KMS-11 (cell line): ENCODE data around the gene SRL.

Experiments used
- H2AFZ ChIP-seq: fragments of 200-600 bp; sonication (generic); 2 replicates; pipeline ENCODE4 v1.6.1; 2016; ENCODE audit warnings: antibody characterized with exemption, mixed run types, low read depth
- H3K27ac ChIP-seq: fragments of 200-600 bp; sonication (generic); 2 replicates; pipeline ENCODE4 v1.6.1; 2016; ENCODE audit warnings: mild to moderate bottlenecking, mixed run types
- H3K27me3 ChIP-seq: fragments of 200-600 bp; sonication (generic); 2 replicates; pipeline ENCODE4 v1.6.1; 2017; ENCODE audit warnings: mild to moderate bottlenecking, low read depth, mixed run types, moderate library complexity; ENCODE audit not compliant: insufficient read depth
- H3K36me3 ChIP-seq: fragments of 200-600 bp; sonication (generic); 2 replicates; pipeline ENCODE4 v1.6.1; 2017; ENCODE audit warnings: mild to moderate bottlenecking, mixed run types; ENCODE audit not compliant: insufficient read depth
- H3K4me1 ChIP-seq: fragments of 200-600 bp; sonication (generic); 2 replicates; pipeline ENCODE4 v1.6.1; 2016; ENCODE audit warnings: mild to moderate bottlenecking, low read depth, mixed run types; ENCODE audit not compliant: poor library complexity, severe bottlenecking
- H3K4me2 ChIP-seq: fragments of 200-600 bp; sonication (generic); 2 replicates; pipeline ENCODE4 v1.7.0; 2016; ENCODE audit warnings: mild to moderate bottlenecking, mixed run types
- H3K4me3 ChIP-seq: fragments of 200-600 bp; sonication (generic); IDR thresholded peaks from 2 replicates; pipeline ENCODE4 v1.6.1; 2017; ENCODE audit warnings: low read depth, low read length, mixed read lengths; ENCODE audit not compliant: insufficient read depth
- H3K79me2 ChIP-seq: fragments of 200-600 bp; sonication (generic); 2 replicates; pipeline ENCODE4 v1.6.1; 2016; ENCODE audit warnings: low read depth, mixed run types; ENCODE audit not compliant: insufficient read depth
- H3K9ac ChIP-seq: fragments of 200-600 bp; sonication (generic); 2 replicates; pipeline ENCODE4 v1.6.1; 2016; ENCODE audit warnings: mild to moderate bottlenecking, mixed run types
- H4K20me1 ChIP-seq: fragments of 200-600 bp; sonication (generic); 2 replicates; pipeline ENCODE4 v1.6.1; 2016; ENCODE audit warnings: mild to moderate bottlenecking, mixed run types; ENCODE audit not compliant: insufficient read depth
- TF ChIP-seq, protein P1 (sequence below): fragments of 200-600 bp; sonication (generic); conservative IDR thresholded peaks from 2 replicates; pipeline ENCODE4 v1.6.1; 2017; ENCODE audit warnings: low read depth, mild to moderate bottlenecking, antibody characterized with exemption, low read length, moderate library complexity, mixed read lengths

The SRL gene

GRCh38 chr16:4231367-4231766 lies 10.5 kb downstream of the SRL start:
- Histone ChIP-seq H3K4me3 (no peak overlapping the region), H3K27ac (no peak overlapping the region), H2AFZ (no peak overlapping the region), H3K9ac (no peak overlapping the region), H3K4me2 (no peak overlapping the region), H4K20me1 (no peaks in the 10 kb centered on the region), H3K79me2 (no peaks in the 10 kb centered on the region), H3K27me3 (no peaks in the 10 kb centered on the region; the same call in 1 of the 2 replicates), H3K4me1 (no peaks in the 10 kb centered on the region), H3K36me3 (no peaks in the 10 kb centered on the region)
- TF ChIP-seq, protein P1, sequence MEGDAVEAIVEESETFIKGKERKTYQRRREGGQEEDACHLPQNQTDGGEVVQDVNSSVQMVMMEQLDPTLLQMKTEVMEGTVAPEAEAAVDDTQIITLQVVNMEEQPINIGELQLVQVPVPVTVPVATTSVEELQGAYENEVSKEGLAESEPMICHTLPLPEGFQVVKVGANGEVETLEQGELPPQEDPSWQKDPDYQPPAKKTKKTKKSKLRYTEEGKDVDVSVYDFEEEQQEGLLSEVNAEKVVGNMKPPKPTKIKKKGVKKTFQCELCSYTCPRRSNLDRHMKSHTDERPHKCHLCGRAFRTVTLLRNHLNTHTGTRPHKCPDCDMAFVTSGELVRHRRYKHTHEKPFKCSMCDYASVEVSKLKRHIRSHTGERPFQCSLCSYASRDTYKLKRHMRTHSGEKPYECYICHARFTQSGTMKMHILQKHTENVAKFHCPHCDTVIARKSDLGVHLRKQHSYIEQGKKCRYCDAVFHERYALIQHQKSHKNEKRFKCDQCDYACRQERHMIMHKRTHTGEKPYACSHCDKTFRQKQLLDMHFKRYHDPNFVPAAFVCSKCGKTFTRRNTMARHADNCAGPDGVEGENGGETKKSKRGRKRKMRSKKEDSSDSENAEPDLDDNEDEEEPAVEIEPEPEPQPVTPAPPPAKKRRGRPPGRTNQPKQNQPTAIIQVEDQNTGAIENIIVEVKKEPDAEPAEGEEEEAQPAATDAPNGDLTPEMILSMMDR = no peak

- no peak overlapping the region for H2AFZ ChIP-seq
- H3K4me2 ChIP-seq = no peak overlapping the region
- TF ChIP-seq, protein P1 = no peak
- H4K20me1 ChIP-seq = no peaks in the 10 kb centered on the region
- no peaks in the 10 kb centered on the region for H3K36me3 ChIP-seq
- no peaks in the 10 kb centered on the region for H3K79me2 ChIP-seq
- no peak overlapping the region for H3K27ac ChIP-seq
- H3K4me1 ChIP-seq = no peaks in the 10 kb centered on the region
- no peaks in the 10 kb centered on the region; the same call in 1 of the 2 replicates for H3K27me3 ChIP-seq
- no peak overlapping the region for H3K9ac ChIP-seq
- no peak overlapping the region for H3K4me3 ChIP-seq
Observed at GRCh38 chr16:4227040-4227332, 14.9 kb downstream of the SRL start.

- no peaks in the 10 kb centered on the region for H3K36me3 ChIP-seq
Observed at GRCh38 chr16:4226251-4227039, 15.4 kb downstream of the SRL start.

DNA sequence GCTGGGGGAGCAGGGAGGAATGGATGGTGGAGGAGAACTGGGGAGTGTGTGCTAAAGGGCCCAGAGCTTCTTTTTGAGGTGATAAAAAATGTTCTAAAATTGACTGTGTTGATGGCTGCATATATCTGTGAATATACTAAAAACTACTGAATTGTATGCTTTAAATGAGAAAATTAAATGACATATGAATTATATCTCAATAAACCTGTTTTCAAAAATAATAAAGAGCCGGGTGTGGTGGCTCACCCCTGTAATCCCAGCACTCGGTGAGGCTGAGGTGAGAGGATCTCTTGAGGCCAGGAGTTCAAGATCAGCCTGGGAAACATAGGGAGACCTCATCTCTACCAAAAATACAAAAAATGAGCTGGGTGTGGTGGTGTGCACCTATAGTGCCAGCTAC lies 16.8 kb downstream of the SRL start:
- Histone ChIP-seq H3K4me2 (no peak overlapping the region), H3K79me2 (no peaks in the 10 kb centered on the region), H3K27ac (no peak overlapping the region), H3K27me3 (no peaks in the 10 kb centered on the region; the same call in 1 of the 2 replicates), H3K36me3 (no peaks in the 10 kb centered on the region), H3K4me1 (no peaks in the 10 kb centered on the region), H3K4me3 (no peak overlapping the region), H2AFZ (no peak overlapping the region), H4K20me1 (no peaks in the 10 kb centered on the region), H3K9ac (no peak overlapping the region)
- TF ChIP-seq, protein P1 = no peak

More at GRCh38 chr16:4226251-4227039, 15.4 kb downstream of the SRL start:
- H3K79me2 ChIP-seq = no peaks in the 10 kb centered on the region
- H2AFZ ChIP-seq = no peak overlapping the region
- TF ChIP-seq, protein P1 = no peak
- H3K27me3 ChIP-seq = no peaks in the 10 kb centered on the region; the same call in 1 of the 2 replicates
- H3K27ac ChIP-seq = no peak overlapping the region
- H3K4me2 ChIP-seq = no peak overlapping the region
- H4K20me1 ChIP-seq = no peaks in the 10 kb centered on the region
- no peak overlapping the region for H3K4me3 ChIP-seq
- H3K9ac ChIP-seq = no peak overlapping the region
- no peaks in the 10 kb centered on the region for H3K4me1 ChIP-seq
